Neuronal stem cell (in vitro differentiated cells): ENCODE results near the gene RAD51B.

Source experiments
- DNase-seq: peaks from one replicate; pipeline ENCODE4 v3.0.0-alpha.2; 2013; ENCODE audit warnings: low spot score
- H2AFZ ChIP-seq: one replicate; pipeline ENCODE4 v1.6.1; 2013; ENCODE audit warnings: mild to moderate bottlenecking, low read length, inconsistent platforms
- H2AK5ac ChIP-seq: 2 replicates; pipeline ENCODE4 v1.6.1; 2013; ENCODE audit warnings: low read depth, mild to moderate bottlenecking, inconsistent platforms, low read length, moderate library complexity, mixed read lengths
- H2BK120ac ChIP-seq: 2 replicates; pipeline ENCODE4 v1.6.1; 2013; ENCODE audit warnings: low read depth, mild to moderate bottlenecking, inconsistent platforms, low read length, moderate library complexity, mixed read lengths
- H2BK12ac ChIP-seq: one replicate; pipeline ENCODE4 v1.6.1; 2013; ENCODE audit warnings: low read length, inconsistent platforms
- H2BK15ac ChIP-seq: 2 replicates; pipeline ENCODE4 v1.6.1; 2013; ENCODE audit warnings: mild to moderate bottlenecking, low read length, inconsistent platforms, mixed read lengths
- H2BK5ac ChIP-seq: one replicate; pipeline ENCODE4 v1.6.1; 2013; ENCODE audit warnings: inconsistent platforms, mild to moderate bottlenecking, low read length, moderate library complexity
- H3K14ac ChIP-seq: one replicate; pipeline ENCODE4 v1.6.1; 2013; ENCODE audit warnings: low read length, inconsistent platforms
- H3K18ac ChIP-seq: 2 replicates; pipeline ENCODE4 v1.6.1; 2013; ENCODE audit warnings: low read length, inconsistent platforms
- H3K23ac ChIP-seq: 2 replicates; pipeline ENCODE4 v1.6.1; 2013; ENCODE audit warnings: low read depth, mild to moderate bottlenecking, mixed read lengths, low read length, inconsistent platforms; ENCODE audit not compliant: poor library complexity
- H3K27ac ChIP-seq: replicated peaks from 3 replicates; pipeline ENCODE4 v1.5.1; 2013; ENCODE audit warnings: low read length, inconsistent platforms
- H3K27me3 ChIP-seq, 3 experiments: 2 replicates each; pipeline ENCODE4 v1.6.1; 2013; ENCODE audit warnings: low read length in 3 of 3, mild to moderate bottlenecking in 2 of 3, inconsistent platforms in 1 of 3, low read depth in 1 of 3, mixed read lengths in 1 of 3, moderate library complexity in 1 of 3; ENCODE audit not compliant: control insufficient read depth in 3 of 3, insufficient read depth in 3 of 3
- H3K36me3 ChIP-seq, 2 donors: replicated peaks in 1 of 2; 2 replicates each; pipeline ENCODE4 v1.6.1; 2013; ENCODE audit warnings: low read length in 2 of 2; ENCODE audit not compliant: control insufficient read depth in 2 of 2, insufficient read depth in 2 of 2
- H3K4ac ChIP-seq: 2 replicates; pipeline ENCODE4 v1.6.1; 2013; ENCODE audit warnings: inconsistent platforms, mild to moderate bottlenecking, low read length, moderate library complexity
- H3K4me1 ChIP-seq, 2 donors: 1 replicate in 1 of 2; 2 replicates in 1 of 2; pipeline ENCODE4 v1.6.1; 2013; ENCODE audit warnings: low read length in 2 of 2, low read depth in 1 of 2; ENCODE audit not compliant: control insufficient read depth in 2 of 2, insufficient read depth in 1 of 2
- H3K4me2 ChIP-seq: one replicate; pipeline ENCODE4 v1.6.1; 2013; ENCODE audit warnings: mild to moderate bottlenecking, low read length, inconsistent platforms; ENCODE audit not compliant: insufficient read depth, poor library complexity, severe bottlenecking
- H3K4me3 ChIP-seq, 2 donors: 2 replicates each; pipeline ENCODE4 v1.5.1; 2013; ENCODE audit warnings: low read length in 2 of 2, mild to moderate bottlenecking in 2 of 2, inconsistent platforms in 1 of 2, moderate library complexity in 1 of 2
- H3K79me1 ChIP-seq: one replicate; pipeline ENCODE4 v1.6.1; 2013; ENCODE audit warnings: low read depth, mild to moderate bottlenecking, inconsistent platforms, low read length, moderate library complexity
- H3K9ac ChIP-seq: one replicate; pipeline ENCODE4 v1.6.1; 2013; ENCODE audit warnings: mild to moderate bottlenecking, low read depth, low read length, inconsistent platforms; ENCODE audit not compliant: poor library complexity
- H3K9me3 ChIP-seq, 2 donors: replicated peaks in 1 of 2; 2 replicates each; pipeline versions ENCODE3 to v1.6.1; 2013; ENCODE audit warnings: low read length in 2 of 2, mild to moderate bottlenecking in 2 of 2, inconsistent platforms in 1 of 2, low read depth in 1 of 2, mixed read lengths in 1 of 2, moderate library complexity in 1 of 2; ENCODE audit not compliant: control insufficient read depth in 2 of 2, insufficient read depth in 1 of 2
- H4K8ac ChIP-seq: one replicate; pipeline ENCODE4 v1.6.1; 2013; ENCODE audit warnings: low read depth, mild to moderate bottlenecking, inconsistent platforms, low read length, moderate library complexity
- H4K91ac ChIP-seq: one replicate; pipeline ENCODE4 v1.6.1; 2013; ENCODE audit warnings: low read length, low read depth, mild to moderate bottlenecking, inconsistent platforms; ENCODE audit not compliant: poor library complexity
- WGBS, 2 donors: extraction: QIAGEN DNeasy Blood & Tissue Kit; methylation state at CpG; one replicate each; pipeline ENCODE4 v1.1.7; 2013; ENCODE audit warnings: missing lambda C conversion rate in 2 of 2, mixed read lengths in 1 of 2; ENCODE audit not compliant: insufficient read length in 2 of 2, insufficient replicate concordance in 1 of 2; ENCODE audit errors: extremely low coverage in 2 of 2; 5-methylcytosine and 5-hydroxymethylcytosine counted together

The RAD51B gene

GRCh38 chr14:68000511-68000910 lies 180.9 kb downstream of the RAD51B start:
- no CpG with 5 or more reads among the region's 1 CpG for WGBS, 2 donors
- no peak for DNase-seq
- Histone ChIP-seq H3K9me3 (peaks cover 0 to 2% of the 10 kb centered on the region in 2 donors), H4K91ac (no peak overlapping the region), H3K79me1 (no peaks in the 10 kb centered on the region), H3K27ac (no peak overlapping the region), H2BK15ac (no peak overlapping the region), H3K4me2 (no peak overlapping the region), H2BK12ac (no peak overlapping the region), H3K14ac (no peak overlapping the region), H2AFZ (no peak overlapping the region), H3K23ac (no peak overlapping the region), H3K4me1 (no peaks in the 10 kb centered on the region), H3K36me3 (no peaks in the 10 kb centered on the region), H2BK5ac (no peak overlapping the region), H3K27me3 (no peaks in the 10 kb centered on the region), H2BK120ac (no peak overlapping the region), H4K8ac (no peak overlapping the region), H3K4ac (no peak overlapping the region), H3K9ac (no peak overlapping the region), H2AK5ac (no peak overlapping the region), H3K18ac (no peak overlapping the region), H3K4me3 (no peak overlapping the region)

- no peak overlapping the region for H4K8ac ChIP-seq
- no peak overlapping the region for H3K23ac ChIP-seq
- WGBS, 2 donors = no CpG with 5 or more reads among the region's 1 CpG
- no peaks in the 10 kb centered on the region for H3K27me3 ChIP-seq
- H3K14ac ChIP-seq = no peak overlapping the region
- H3K4me1 ChIP-seq = no peaks in the 10 kb centered on the region
- H2BK12ac ChIP-seq = no peak overlapping the region
- no peak overlapping the region for H3K18ac ChIP-seq
- H2BK120ac ChIP-seq = no peak overlapping the region
- no peak overlapping the region for H3K4me3 ChIP-seq
- no peak overlapping the region for H3K4ac ChIP-seq
- no peak for DNase-seq
- no peak overlapping the region for H3K27ac ChIP-seq
- no peak overlapping the region for H4K91ac ChIP-seq
- no peaks in the 10 kb centered on the region for H3K36me3 ChIP-seq
- H3K79me1 ChIP-seq = no peaks in the 10 kb centered on the region
- H3K9me3 ChIP-seq = no peaks in the 10 kb centered on the region
- no peak overlapping the region for H3K4me2 ChIP-seq
- no peak overlapping the region for H2AFZ ChIP-seq
- H3K9ac ChIP-seq = no peak overlapping the region
- no peak overlapping the region for H2AK5ac ChIP-seq
- no peak overlapping the region for H2BK15ac ChIP-seq
- no peak overlapping the region for H2BK5ac ChIP-seq
Observed at GRCh38 chr14:68008491-68008890, 188.9 kb downstream of the RAD51B start.

- Histone ChIP-seq H3K14ac (no peak overlapping the region), H4K8ac (no peak overlapping the region), H3K79me1 (no peaks in the 10 kb centered on the region), H3K27ac (no peak overlapping the region), H3K9ac (no peak overlapping the region), H2BK15ac (no peak overlapping the region), H2BK120ac (no peak overlapping the region), H2AFZ (no peak overlapping the region), H3K4ac (no peak overlapping the region), H3K36me3 (no peaks in the 10 kb centered on the region), H3K4me2 (no peak overlapping the region), H2AK5ac (no peak overlapping the region), H2BK5ac (no peak overlapping the region), H3K4me1 (no peaks in the 10 kb centered on the region), H3K18ac (no peak overlapping the region), H3K23ac (no peak overlapping the region), H2BK12ac (no peak overlapping the region), H3K9me3 (no peaks in the 10 kb centered on the region), H3K4me3 (no peak overlapping the region), H3K27me3 (no peaks in the 10 kb centered on the region), H4K91ac (no peak overlapping the region)
- WGBS, 2 donors = no CpG with 5 or more reads among the region's 4 CpGs
- DNase-seq = no peak
Observed at GRCh38 chr14:68011406-68012028, 191.9 kb downstream of the RAD51B start.

- no peaks in the 10 kb centered on the region for H3K4me1 ChIP-seq
- H3K18ac ChIP-seq = no peak overlapping the region
- H2AK5ac ChIP-seq = no peak overlapping the region
- no peak overlapping the region for H3K4me2 ChIP-seq
- no peak overlapping the region for H4K8ac ChIP-seq
- H4K91ac ChIP-seq = no peak overlapping the region
- H2BK12ac ChIP-seq = no peak overlapping the region
- no peak overlapping the region for H2BK120ac ChIP-seq
- H2BK15ac ChIP-seq = no peak overlapping the region
- H3K4ac ChIP-seq = no peak overlapping the region
- no peaks in the 10 kb centered on the region for H3K36me3 ChIP-seq
- DNase-seq = no peak
- H3K27ac ChIP-seq = no peak overlapping the region
- H3K4me3 ChIP-seq = no peak overlapping the region
- H3K14ac ChIP-seq = no peak overlapping the region
- H3K9ac ChIP-seq = no peak overlapping the region
- WGBS, 2 donors = no CpG with 5 or more reads among the region's 1 CpG
- no peaks in the 10 kb centered on the region for H3K9me3 ChIP-seq
- no peak overlapping the region for H2BK5ac ChIP-seq
- no peak overlapping the region for H3K23ac ChIP-seq
- H2AFZ ChIP-seq = no peak overlapping the region
- no peaks in the 10 kb centered on the region for H3K79me1 ChIP-seq
- H3K27me3 ChIP-seq = no peaks in the 10 kb centered on the region
Observed at GRCh38 chr14:68012871-68013270, 193.3 kb downstream of the RAD51B start.
